Body of pancreas (tissue), 4 donors: ENCODE results near the gene ZBED3.

Source experiments
- POLR2A ChIP-seq, 3 donors: fragments of 450-650 bp; IDR thresholded peaks; one replicate each; pipeline ENCODE4 v1.6.1; 2016; ENCODE audit warnings: antibody characterized with exemption in 3 of 3, mild to moderate bottlenecking in 2 of 3
- TF ChIP-seq, protein P1 (sequence below), 7 experiments: fragments of 450-650 bp in 4 of 7; fragments of 200-600 bp in 3 of 7; sonication (generic) in 3 of 7; IDR thresholded peaks; one replicate each; pipeline ENCODE4 v1.5.1; 2016 to 2019; ENCODE audit warnings: antibody characterized with exemption in 7 of 7

DNA sequence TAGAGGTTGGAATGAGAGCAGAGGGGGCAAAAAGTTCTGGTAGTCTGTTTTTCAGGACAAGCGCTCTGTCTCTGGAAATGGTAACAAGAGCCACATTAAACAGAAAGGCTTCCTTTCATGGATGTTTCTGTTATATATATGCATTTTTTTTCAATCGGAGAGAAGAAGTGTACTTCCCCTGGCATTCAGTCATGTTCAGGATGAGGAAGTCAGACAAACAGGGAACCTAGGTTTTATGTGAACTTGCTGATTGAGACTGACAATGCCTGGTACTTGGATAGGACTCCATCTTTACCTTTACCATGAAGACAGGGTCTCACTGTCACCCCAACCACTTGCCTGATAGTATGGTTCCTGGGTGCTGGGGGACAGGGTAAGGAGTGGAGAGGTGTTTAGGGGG lies 30.1 kb upstream of the ZBED3 start:
- TF ChIP-seq, protein P1, sequence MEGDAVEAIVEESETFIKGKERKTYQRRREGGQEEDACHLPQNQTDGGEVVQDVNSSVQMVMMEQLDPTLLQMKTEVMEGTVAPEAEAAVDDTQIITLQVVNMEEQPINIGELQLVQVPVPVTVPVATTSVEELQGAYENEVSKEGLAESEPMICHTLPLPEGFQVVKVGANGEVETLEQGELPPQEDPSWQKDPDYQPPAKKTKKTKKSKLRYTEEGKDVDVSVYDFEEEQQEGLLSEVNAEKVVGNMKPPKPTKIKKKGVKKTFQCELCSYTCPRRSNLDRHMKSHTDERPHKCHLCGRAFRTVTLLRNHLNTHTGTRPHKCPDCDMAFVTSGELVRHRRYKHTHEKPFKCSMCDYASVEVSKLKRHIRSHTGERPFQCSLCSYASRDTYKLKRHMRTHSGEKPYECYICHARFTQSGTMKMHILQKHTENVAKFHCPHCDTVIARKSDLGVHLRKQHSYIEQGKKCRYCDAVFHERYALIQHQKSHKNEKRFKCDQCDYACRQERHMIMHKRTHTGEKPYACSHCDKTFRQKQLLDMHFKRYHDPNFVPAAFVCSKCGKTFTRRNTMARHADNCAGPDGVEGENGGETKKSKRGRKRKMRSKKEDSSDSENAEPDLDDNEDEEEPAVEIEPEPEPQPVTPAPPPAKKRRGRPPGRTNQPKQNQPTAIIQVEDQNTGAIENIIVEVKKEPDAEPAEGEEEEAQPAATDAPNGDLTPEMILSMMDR (IDR thresholded peaks at IDR 0.05): no peak
- no peak for TF ChIP-seq POLR2A (IDR thresholded peaks at IDR 0.05)
